Amygdala (tissue), 56 donors: ENCODE results near the gene LIMD2.
A peak's percentile ranks its signal among the peaks of the same experiment; 100 is the strongest.

ENCODE experiments used
- DNase-seq, 56 donors: peaks; one replicate each; lab custom pipeline; 2025; lab: John Stamatoyannopoulos, UW

The LIMD2 gene

GRCh38 chr17:63701868-63702720 lies 2.2 kb upstream of the LIMD2 start:
- peak in 2 of 56 donors; percentile 23 to 30 for DNase-seq

GRCh38 chr17:63701456-63701820 lies 1.5 kb upstream of the LIMD2 start:
- no peak for DNase-seq

DNA sequence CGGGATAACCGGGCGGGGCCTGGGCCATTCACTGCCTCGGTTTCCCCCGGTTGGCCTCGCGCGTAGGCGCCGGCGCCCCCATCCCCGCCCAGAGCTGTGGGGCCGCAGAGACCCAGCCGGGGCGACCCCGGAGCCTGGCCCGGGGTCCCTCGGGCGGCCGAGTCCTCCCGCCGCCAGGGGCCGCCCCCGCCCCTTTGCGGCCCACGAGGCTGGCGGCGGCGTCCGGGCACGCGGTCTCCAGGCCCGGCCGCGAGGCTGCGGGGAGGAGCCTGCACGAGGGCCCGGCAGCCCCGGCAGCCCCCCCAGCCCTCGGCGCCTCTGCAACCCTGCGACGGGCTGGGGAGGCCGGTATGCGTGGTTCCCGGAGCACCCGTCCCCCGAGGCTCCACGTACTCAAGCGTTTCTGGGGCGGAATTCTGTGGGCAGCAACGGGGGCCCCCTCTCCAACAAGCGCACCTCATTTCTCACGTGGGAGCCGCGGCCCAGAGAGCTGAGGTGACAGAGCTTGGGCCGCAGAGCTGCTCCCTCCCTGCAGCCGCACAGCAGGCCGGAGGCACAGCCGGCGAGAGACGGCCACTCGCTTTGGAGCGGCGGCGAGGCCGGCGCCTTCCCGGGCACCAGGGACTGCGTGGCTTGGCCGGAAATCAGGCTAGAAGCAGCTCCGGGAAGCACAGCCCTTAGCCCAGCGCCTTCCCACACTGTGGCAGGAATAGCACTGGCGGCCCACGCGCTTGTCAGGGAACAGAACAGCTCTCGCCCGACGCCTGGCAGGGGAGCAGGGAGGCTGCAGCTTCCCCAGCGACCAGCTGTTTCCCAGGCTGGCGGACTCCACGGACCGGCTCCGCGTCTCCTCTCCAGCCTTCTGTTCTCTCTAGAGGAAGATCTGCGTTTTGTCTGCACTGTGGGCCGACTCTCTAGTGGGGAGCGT lies 867 bp upstream of the LIMD2 start:
- DNase-seq, result peak in 35 of 56 donors; percentile 29 to 86 (median 61)

DNA sequence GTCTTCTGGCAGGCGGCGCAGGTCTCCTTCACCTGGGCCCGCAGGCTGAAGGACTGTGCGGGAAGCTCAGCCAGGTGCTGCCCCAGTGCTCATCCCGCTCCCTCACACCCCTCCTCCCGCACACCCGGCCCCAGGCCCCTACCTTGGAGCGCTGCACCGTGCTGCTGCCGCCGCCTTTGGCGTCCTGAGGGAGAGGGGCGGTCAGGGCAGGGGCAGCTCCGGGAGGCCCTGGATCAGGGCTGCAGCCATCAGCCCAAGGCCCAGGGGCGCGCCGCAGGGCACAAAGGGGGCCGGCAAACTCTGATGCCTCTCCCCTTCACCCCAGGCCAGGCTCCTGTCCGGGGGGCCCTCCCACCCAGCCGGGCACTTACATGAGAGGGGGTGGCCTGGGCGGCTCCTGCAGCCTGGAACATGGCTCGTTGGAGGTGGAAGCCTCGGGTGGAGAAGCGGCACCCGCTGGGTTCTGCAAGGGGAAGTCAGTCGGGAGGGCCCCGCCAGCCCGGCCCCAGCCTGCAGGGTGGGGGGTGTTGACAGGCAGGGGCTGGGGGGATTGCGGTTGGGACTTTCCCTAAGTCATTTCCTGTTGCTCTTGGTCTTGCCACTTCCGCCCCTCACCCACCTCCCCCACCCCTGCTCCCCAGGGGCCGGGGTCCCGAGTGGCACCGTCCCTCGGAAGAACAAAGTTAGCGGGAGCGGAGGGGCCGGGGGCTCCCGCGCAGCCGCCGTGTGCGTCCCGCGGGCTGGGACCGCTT lies 863 bp downstream of the LIMD2 start:
- DNase-seq, result peak in 6 of 56 donors; percentile 15 to 29 (median 18)

GRCh38 chr17:63698381-63698885 lies 1.5 kb downstream of the LIMD2 start:
- no peak for DNase-seq

DNA sequence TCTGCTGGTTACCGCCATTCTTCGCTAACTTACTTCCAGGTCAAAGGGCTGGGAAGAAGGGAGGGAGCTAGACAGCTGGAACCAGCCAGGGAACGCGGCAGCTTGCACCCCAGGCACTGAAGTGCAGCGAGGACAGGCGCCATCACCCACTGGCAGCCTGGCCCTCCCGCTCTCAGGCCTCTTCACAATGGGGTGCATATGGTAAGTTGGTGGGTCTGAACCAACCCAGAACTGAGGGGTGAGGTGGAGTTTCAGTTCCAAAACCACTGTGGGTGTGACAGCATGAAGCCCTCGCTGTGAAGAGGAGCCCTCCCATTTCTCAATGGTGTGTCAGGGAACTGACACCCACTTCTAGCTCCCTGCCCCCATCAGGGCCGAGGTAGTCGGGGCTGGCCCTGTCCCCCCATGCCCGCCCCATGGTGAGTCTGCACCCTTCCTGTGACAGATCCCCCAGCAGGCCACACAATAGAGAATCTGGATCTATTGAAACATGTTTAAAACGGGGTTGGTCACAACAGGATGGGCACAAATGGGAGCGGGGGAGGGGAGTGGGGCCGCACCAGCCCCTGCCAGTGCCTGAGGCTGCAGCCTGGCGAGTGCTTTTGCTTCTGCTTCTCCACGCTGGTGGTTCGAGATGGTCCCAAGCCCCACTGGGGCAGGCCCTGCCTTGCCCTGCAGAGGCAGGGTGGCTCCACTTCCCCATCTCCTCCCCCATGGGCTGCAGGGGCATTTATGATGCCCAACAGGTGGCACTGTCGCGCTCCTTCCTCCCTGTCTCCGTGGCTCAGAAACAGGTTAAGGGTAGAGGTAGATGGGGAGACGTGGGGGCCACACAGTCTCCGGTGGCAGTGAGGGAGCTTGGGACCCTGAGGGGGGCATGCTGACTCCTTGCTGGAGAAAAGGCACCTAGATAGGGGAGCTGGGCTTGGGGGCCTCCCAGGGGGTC lies 2.3 kb downstream of the LIMD2 start:
- peak in 5 of 56 donors; percentile 21 to 31 (median 27) for DNase-seq

DNA sequence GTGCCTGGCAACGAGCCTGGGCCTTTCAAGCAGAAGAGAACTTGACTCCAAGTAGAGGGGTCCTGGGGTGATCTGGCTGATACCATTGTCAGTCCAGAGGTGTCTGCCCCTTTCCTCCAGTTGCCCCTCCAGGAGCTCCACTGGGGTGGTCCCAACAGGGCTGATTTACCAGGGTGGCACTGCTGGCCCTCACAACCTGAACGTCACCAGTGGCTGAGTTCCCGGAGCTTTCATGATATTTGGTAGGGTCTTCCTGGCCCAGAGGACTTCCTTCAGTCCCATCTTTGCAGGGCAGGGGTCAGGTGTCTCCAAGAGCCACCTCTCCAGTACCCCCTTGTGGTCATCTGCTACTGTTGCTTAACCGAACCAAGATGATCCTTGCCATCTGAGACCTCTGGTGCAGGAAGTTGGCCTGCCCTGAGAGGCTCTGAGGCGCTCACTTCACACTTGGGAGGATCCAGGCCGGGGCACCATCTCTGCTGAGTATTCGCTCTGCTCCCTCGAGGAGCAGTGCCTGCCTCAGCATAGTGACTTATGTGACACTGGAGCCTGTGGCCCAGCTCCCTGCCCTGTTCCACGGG lies 3.5 kb downstream of the LIMD2 start:
- DNase-seq, result peak in 1 of 56 donors; percentile 10

- DNase-seq, result no peak
Observed at GRCh38 chr17:63695889-63696288, 4.0 kb downstream of the LIMD2 start.

- peak in 1 of 56 donors; percentile 9 for DNase-seq
Observed at GRCh38 chr17:63694950-63695773, 4.8 kb downstream of the LIMD2 start.

GRCh38 chr17:63694229-63694949 lies 5.5 kb downstream of the LIMD2 start:
- DNase-seq, result no peak

- peak in 1 of 56 donors; percentile 19 for DNase-seq
Observed at GRCh38 chr17:63693411-63694113, 6.4 kb downstream of the LIMD2 start.

DNA sequence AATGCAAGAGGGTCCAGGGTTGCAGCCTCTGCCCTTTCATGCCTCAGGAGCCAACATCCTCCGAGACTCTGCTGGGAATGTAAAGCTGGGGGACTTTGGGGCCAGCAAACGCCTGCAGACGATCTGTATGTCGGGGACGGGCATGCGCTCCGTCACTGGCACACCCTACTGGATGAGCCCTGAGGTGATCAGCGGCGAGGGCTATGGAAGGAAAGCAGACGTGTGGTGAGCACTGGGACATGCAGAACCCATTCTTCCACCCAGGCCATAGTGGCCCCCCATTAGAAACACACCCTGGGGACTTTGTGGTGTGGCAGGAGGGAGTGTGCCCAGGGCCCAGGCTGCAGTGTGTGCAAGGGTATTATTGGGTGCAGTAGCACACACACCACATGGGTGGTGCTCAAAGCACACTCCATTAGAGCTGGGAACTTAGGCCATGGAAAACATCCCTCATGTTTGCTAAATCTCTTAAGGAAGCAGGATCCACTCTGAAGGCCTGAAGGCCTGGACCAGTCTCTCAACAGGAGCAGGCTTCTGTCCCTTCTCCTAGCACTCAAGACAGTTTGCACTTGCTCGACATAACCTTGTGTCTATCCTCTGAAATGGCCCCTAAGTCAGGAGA lies 7.6 kb downstream of the LIMD2 start:
- DNase-seq, result no peak

GRCh38 chr17:63689479-63689878 lies 10.4 kb downstream of the LIMD2 start:
- DNase-seq, result no peak

- DNase-seq, result no peak
Observed at GRCh38 chr17:63688396-63689020, 11.4 kb downstream of the LIMD2 start.

- DNase-seq, result no peak
Observed at GRCh38 chr17:63686138-63686685, 13.7 kb downstream of the LIMD2 start.
